CD4-positive, alpha-beta T cell treated with Interleukin-12 subunit alpha and Interleukin-12 subunit beta, for 1 hour (primary cell): ENCODE measurements around the gene C4BPB.

Source experiments
- DNase-seq: peaks from one replicate; pipeline ENCODE4 v3.0.0-alpha.2; 2020

C4BPB gene

DNA sequence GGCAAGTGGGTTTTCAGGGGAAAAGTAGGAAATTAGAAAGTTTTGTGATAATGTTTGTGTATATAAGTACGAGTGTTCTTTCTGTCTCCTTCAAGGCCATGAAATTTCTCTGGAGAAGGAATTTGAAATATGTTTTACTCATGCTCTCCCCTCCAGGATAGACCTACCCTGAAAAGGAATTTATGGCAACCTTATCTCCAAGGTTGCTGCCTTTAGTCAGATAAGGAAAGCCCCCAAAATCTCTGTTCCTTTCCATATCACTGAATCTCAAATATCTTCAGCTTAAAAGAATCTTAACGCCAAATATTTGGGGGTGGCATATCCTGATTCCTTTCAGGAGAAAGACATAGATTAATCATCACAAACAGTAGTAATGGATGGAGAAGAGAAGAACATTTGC lies 499 bp upstream of the C4BPB start:
- no peak for DNase-seq

GRCh38 chr1:207089627-207090355 lies 1.1 kb downstream of the C4BPB start:
- no peak for DNase-seq

DNA sequence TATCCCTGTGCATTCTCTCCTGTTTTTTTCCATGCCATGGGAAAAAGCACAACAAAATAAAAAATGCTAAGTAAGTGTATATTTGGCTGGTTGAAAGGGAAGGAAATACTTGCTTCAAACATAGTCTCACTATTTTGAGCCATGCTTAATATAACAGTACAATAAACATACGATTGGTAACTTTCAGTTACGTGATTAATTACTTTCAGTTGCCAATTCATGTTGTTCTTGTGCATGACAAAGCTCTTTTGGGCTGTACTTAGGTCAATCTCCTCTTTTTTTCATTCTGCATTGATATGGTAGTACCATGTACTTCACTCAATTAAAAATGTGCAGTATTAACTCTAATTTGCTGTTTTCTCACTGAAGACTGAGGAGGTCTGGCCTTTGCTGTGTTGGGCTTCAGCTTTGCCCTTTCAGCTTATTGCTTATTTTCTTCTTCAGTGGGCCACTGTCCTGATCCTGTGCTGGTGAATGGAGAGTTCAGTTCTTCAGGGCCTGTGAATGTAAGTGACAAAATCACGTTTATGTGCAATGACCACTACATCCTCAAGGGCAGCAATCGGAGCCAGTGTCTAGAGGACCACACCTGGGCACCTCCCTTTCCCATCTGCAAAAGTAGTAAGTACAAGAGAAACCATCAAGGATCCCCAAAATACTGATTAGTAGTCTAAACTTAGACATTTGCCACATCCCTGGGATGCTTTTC lies 2.7 kb downstream of the C4BPB start:
- DNase-seq = no peak

DNA sequence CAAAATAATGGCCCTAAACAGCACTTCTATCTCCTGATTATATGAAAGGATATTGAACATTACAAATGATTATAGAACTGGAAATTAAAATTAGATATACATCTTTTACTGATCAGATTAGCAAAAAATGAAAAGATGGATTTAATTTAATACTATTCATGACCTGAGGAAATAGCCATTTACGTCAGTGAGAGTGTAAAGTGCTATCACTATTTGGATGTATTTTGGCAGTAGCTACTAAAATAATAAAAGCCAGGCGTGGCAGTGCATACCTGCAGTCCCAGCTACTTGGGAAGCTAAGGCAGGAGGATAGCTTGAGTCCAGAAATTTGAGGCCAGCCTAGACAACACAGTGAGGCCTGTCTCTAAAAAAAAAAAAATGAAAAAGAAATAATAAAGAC lies 5.3 kb downstream of the C4BPB start:
- DNase-seq = no peak

DNA sequence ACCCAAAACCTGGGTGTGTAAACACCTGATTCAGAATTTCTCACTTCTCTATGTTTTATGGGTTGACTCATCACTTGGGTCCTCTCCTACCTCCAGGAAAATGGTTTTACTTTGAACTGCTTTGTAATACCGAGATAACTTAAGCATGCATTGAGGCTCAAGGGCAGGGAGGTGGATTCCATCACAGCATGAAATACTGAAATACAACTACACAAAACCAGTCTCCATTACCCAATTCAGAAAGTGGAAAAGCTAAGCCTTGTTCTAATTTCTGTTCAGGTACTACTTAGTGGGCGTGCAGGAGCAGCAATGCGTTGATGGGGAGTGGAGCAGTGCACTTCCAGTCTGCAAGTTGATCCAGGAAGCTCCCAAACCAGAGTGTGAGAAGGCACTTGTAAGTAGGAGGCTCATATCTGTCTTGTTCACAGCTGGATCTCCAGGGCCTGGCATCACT lies 9.2 kb downstream of the C4BPB start:
- no peak for DNase-seq

DNA sequence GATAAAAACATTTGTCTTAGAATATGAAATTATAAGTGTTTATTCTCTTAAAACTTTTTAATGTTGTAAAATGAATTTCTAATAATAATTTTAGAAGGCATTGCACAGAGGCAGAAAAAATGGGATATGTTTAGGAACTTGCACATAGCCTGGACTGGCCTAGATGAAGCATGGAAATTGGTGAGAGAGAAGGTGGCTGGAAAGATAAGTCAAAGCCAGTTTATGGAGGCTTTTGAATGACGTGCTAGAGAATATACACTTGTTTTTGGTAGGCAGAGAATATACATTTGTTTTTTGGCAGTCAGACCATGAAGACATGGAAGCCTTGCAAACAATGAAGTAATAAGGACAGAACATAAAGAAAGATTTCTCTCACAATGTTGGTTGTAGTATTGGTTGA lies 13.1 kb downstream of the C4BPB start:
- DNase-seq = no peak

- DNase-seq = no peak
Observed at GRCh38 chr1:207102146-207102545, 13.5 kb downstream of the C4BPB start.

GRCh38 chr1:207102659-207103058 lies 14.0 kb downstream of the C4BPB start:
- no peak for DNase-seq

GRCh38 chr1:207103892-207104373 lies 15.3 kb downstream of the C4BPB start, which contains the start of gene C4BPA:
Gene C4BPA (plus strand): TSS chr1:207104233. CDS start chr1:207113026, 8,793 bp downstream.
- DNase-seq = no peak

DNA sequence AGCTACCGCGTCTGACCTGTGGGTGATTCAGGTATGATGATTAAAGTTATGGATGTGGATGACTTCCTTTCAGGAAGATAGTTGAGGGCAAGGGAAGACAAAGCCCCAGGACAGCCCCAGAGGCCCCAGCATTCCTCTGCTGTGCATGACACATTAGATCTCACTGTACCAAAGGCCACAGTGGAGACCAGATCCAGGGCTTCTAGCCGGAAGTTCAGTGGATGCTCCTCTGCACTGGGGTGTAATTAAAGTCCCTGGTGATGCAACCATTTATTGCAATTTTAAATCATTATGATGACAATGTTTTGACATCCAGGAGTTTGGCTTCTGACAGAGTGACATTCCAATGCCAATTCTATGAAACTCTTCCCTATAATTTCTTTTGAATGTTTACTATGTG lies 20.3 kb downstream of the C4BPB start:
- no peak for DNase-seq

- no peak for DNase-seq
Observed at GRCh38 chr1:207112616-207113296, 24.1 kb downstream of the C4BPB start.

GRCh38 chr1:207115269-207115668 lies 26.6 kb downstream of the C4BPB start:
- no peak for DNase-seq

DNA sequence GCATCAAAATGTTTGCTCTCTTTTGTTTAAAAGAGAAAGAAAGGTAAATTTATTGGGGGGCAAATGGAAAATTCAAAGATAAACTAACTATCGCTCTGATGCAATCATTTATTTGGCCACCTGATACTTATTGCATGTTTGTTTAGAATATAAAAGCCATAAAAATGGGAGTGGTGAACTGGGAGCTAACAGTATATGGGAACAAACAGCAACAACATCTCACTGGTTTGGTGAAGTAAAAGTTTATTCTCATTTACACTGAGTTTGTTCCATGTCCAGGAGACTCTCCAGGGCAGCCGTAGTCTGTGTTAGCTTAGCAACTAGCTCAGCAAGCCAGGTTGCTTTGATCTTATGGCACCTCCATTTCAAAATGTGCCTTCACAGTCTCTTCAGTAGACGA lies 35.7 kb downstream of the C4BPB start:
- no peak for DNase-seq

GRCh38 chr1:207128336-207128921 lies 39.8 kb downstream of the C4BPB start:
- no peak for DNase-seq

DNA sequence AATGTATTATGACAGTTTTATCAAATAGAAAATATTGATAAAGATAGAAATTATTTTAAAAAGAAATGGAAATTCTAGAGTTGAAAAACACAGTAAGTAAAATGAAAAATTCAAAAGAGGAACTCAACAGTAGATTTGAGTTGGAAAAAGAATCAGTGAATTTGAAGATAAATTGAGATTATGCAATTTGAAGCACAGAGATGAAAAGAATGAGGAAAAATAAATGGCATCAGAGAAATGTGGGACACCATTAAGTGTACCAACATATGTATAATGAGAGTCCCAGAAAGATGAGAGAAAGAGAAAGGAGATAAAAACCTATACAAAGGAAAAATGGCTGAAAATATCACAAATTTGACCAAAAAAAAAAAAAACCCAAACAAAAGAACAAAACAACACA lies 40.4 kb downstream of the C4BPB start:
- DNase-seq = no peak

DNA sequence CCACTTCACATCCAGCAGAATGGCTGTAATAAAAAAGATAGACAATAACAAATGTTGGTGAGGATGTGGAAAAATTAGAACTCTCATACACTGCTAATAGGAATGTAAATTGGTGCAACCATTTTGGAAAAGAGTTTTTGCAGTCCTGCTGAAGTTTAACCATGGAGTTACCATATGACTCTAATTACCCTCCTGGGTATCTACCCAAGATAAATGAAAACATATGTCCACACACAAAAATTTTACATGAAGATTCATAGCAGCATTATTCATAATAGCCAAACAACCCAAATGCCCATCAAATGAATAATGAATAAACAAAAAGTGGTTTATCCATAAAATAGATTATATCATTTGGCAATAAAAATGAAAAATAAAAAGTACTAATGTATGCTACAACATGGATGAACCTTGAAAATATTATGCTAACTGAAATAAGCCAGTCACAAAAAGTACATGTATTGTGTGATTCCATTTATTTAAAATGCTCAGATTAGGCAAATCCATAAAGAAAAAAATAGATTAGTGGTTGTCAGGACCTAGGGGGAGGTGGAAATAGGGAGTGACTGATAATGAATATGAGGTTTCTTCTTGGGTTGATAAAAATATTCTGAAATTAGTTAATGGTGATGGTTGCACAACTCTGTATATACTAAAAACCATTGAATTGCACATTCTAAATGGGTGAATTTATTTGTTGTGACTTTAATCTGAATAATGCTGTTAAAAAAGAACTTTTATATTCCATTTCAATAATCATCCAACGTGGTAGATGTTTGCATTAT lies 41.8 kb downstream of the C4BPB start:
- DNase-seq = no peak

GRCh38 chr1:207131163-207131562 lies 42.5 kb downstream of the C4BPB start:
- DNase-seq = no peak

DNA sequence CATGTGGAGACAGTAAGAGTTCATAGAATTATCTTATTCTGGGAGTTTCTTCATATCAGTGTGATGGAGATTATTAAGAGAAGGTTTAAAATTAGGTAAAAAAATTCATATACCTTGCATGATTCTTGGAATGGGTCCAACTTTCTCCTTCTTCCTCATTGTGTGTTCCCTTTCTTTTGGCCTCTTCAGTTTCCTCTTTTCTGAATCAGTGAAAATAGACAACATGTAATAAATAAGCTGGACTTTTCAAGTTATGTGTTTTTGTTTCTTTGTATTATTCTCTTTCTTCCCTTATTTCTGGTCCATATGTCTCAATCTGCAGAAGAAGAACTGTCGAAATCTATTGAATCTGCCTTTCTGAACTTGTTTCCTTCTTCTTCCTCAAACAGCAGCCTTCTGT lies 45.9 kb downstream of the C4BPB start:
- DNase-seq = no peak

DNA sequence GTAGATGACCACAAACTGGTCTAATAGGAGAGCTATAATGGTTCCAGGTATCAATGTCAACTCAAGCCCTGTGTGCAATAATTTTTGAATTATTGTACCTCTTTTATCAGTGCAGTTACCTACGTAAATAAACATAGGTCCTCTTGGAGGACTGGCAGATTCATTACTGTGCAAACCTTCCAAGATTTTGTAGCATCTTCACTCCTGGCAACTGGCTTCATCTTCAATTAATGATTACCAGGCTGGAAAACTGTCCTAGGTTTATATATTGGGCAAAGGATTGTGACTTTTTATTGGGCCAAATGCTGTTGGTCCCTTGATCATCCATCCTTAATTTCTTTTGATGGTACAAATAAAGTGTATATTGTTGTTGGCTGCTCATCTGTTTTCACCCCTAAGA lies 51.0 kb downstream of the C4BPB start:
- DNase-seq = no peak

DNA sequence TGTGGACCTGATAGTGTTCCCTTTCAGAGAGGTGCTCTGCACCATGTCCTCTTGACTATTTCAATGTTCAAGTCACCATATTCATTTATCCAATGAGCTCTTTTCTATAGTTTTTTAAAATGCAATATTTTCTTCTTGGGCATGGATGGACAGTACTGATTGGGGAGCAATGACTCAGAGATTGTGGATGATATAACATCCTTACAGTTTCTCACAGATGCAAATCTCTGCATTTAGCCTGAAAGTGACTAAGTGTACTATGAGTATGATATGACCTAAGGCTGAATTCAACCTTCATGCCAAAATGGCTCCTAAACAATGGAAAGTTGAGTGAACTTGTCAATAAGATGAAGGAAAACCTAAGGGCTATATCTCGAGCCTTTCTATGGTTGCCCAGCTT lies 51.9 kb downstream of the C4BPB start:
- DNase-seq = no peak

DNA sequence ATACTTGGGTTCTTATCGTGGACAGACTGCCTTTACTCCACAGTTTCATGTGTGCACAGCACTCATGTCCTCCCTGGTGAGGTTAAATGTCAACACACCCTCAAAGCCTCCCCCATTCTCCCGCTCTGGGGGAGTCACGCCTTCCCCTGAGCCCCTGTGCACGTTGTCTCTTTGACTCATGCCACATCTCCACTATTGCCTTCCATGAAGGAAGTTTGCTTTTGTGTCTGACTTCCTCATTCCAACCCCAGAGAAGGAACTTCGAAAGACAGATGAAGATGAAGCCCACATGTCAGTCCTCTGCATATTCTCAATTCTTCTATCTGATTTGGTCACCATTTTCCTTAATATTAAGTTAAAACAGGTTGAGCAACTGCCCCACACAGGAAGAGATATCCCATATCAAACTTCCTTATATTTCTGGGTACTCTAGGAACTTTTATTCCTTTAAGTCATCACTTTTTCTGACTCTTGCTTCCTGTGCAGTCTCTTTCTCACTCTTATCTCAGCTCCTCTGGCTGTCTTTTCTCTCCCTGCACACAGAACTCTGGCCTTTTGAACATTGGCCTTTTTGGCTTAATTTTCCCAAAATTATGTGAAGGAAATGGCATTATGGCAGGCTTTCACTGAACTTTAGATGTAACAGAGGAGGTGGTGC lies 56.9 kb downstream of the C4BPB start:
- DNase-seq = no peak
